ENCODE results near the gene IL19. TPM values are rescaled to one million over a fixed set of nuclear protein-coding genes. Genes with fewer than 3 reads are reported as not detected.

The IL19 gene
- total RNA-seq, 1 donor from 2014 or later, result not detected

GRCh38 chr1:206744683-206745082 is 25.9 kb upstream of the IL19 start:
- no peaks in the 10 kb centered on the region for H3K9me3 ChIP-seq
- TF ChIP-seq CTCF (IDR thresholded peaks at IDR 0.05), result no peak

GRCh38 chr1:206745301-206745700 is 25.3 kb upstream of the IL19 start:
- Histone ChIP-seq H3K27ac (no peak overlapping the region), H3K36me3 (no peaks in the 10 kb centered on the region), H3K27me3 (no peaks in the 10 kb centered on the region), H3K4me3 (no peak overlapping the region), H3K9me3 (no peaks in the 10 kb centered on the region), H3K4me1 (no peaks in the 10 kb centered on the region)
- TF ChIP-seq CTCF (IDR thresholded peaks at IDR 0.05), result no peak
- intact Hi-C loops (cut with DNase I), result no loop called here
- no peak for DNase-seq (ENCODE audit: low spot score in 2 of 2)

More at GRCh38 chr1:206744683-206745082, 25.9 kb upstream of the IL19 start:
- no peak for DNase-seq (ENCODE audit: low spot score in 2 of 2)
- Histone ChIP-seq H3K27me3 (no peaks in the 10 kb centered on the region), H3K36me3 (no peaks in the 10 kb centered on the region), H3K4me1 (no peaks in the 10 kb centered on the region), H3K4me3 (no peak overlapping the region), H3K27ac (no peak overlapping the region)
- intact Hi-C loops (cut with DNase I), result no loop called here

DNA sequence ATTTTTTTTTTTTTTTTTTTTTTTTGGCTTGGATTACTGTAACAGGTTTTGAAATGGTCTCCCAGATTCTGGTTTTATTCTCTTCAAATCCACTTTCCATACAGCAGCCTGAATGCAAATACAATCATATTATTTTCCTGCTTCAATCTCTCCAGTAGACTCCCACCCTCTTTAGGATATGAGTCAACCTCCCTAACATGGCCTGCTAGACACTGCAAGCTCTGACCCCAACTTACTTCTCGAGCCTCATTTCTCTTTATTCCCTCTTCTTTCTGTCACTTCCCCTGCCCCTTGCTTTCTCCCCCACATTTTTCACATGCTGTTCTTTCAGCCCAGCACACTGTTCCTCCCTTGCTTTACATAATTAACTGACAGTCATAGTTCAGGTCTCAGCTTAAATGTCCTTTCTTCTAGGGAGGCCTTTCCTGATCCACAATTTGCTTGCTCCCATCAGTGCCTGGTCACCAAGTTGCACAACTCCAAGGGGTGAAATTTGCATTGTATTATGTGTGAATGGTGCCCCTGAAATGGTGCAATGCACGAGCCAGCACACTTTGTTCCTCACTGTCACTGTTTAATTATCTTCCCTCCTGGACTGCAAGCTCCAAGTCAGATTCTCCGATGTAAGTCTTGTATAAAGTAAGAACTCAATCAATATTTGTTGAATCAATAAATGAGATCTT is 22.1 kb upstream of the IL19 start:
- TF ChIP-seq CTCF (IDR thresholded peaks at IDR 0.05), result no peak

GRCh38 chr1:206751891-206752290 is 18.7 kb upstream of the IL19 start:
- no peaks in the 10 kb centered on the region for H3K9me3 ChIP-seq
- no peak overlapping the region for H3K27ac ChIP-seq
- no peak for DNase-seq (ENCODE audit: low spot score in 2 of 2)
- H3K27me3 ChIP-seq, result no peaks in the 10 kb centered on the region
- intact Hi-C loops (cut with DNase I), result no loop called here
- no peaks in the 10 kb centered on the region for H3K4me1 ChIP-seq
- no peaks in the 10 kb centered on the region for H3K36me3 ChIP-seq
- no peak overlapping the region for H3K4me3 ChIP-seq
- no peak for TF ChIP-seq CTCF (IDR thresholded peaks at IDR 0.05)

More for the DNA sequence above, 22.1 kb upstream of the IL19 start:
- Histone ChIP-seq H3K27me3 (no peaks in the 10 kb centered on the region), H3K9me3 (no peaks in the 10 kb centered on the region), H3K4me3 (no peak overlapping the region), H3K36me3 (no peaks in the 10 kb centered on the region), H3K4me1 (no peaks in the 10 kb centered on the region), H3K27ac (no peak overlapping the region)
- intact Hi-C loops (cut with DNase I), result no loop called here
- no peak for DNase-seq (ENCODE audit: low spot score in 2 of 2)

DNA sequence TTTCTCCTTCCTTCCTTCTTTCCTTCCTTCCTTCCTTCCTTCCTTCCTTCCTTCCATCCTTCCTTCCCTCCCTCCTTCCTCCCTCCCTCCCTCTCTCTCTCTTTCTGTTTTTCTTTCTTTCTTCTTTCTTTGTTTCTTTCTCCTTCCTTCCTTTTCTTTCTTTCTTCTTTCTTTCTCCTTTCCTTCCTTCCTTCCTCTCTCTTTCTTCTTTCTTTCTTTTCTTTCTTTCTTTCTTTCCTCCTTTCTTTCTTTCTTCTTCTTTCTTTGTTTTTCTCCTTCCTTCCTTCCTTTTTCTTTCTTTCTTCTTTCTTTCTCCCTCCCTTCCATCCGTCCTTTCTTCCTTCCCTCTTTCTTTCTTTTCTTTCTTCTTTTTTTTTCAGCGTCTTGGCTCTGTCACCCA is 18.1 kb upstream of the IL19 start:
- no peaks in the 10 kb centered on the region for H3K27me3 ChIP-seq
- TF ChIP-seq CTCF (IDR thresholded peaks at IDR 0.05), result no peak
- no peak overlapping the region for H3K4me3 ChIP-seq
- H3K9me3 ChIP-seq, result no peaks in the 10 kb centered on the region
- no peaks in the 10 kb centered on the region for H3K36me3 ChIP-seq
- intact Hi-C loops (cut with DNase I), result no loop called here
- no peak for DNase-seq (ENCODE audit: low spot score in 2 of 2)
- no peaks in the 10 kb centered on the region for H3K4me1 ChIP-seq
- H3K27ac ChIP-seq, result no peak overlapping the region

- H3K4me3 ChIP-seq, result no peak overlapping the region
- H3K36me3 ChIP-seq, result no peaks in the 10 kb centered on the region
- no peak overlapping the region for H3K27ac ChIP-seq
- no peaks in the 10 kb centered on the region for H3K9me3 ChIP-seq
- H3K27me3 ChIP-seq, result no peaks in the 10 kb centered on the region
- TF ChIP-seq CTCF (IDR thresholded peaks at IDR 0.05), result no peak
- DNase-seq (ENCODE audit: low spot score in 2 of 2), result no peak
- intact Hi-C loops (cut with DNase I), result no loop called here
- no peaks in the 10 kb centered on the region for H3K4me1 ChIP-seq
These were observed 17.4 kb upstream of the IL19 start for GRCh38 chr1:206753141-206753540.

Data from ascending aorta (tissue), 2 donors.